GM18499 (cell line): ENCODE data around the gene GMIP.
A peak's percentile ranks its signal among the peaks of the same experiment; 100 is the strongest.

Experiments used
- ATAC-seq: cut with Tn5 transposase; IDR thresholded peaks from one replicate; pipeline ENCODE4 v1.9.1; 2021; ENCODE audit warnings: moderate number of reproducible peaks; ENCODE audit not compliant: insufficient read depth, unreplicated experiment

The GMIP gene

DNA sequence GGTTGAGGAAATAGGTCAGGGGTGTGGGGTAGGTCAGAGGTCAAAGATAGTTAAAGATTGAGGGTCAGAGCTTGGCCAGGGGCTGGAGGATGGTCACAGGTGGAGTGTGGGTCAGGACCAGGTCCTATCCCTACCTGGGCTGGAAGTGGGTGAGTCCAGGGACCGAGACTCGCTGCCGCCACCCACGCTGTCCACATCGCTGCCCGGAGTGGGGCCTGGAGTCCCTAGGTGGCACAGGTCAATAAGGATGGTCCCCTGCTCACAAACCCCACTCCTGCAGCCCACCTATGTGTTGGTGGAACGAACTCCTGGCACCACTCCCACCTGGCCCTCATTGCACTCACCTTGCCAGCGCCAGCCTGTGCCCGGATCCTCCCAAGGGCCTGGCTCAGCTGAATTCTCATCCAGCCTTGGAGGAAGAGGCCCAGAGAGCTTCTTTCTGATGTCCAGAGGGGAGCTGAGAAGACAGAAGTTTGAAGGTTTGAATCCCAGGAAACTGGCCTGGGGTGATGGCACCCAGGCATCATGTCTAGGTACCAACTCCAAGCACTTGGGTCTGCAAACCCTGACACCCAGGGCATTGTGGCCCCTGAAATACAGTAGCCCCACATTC is 6.8 kb downstream of the GMIP start:
- ATAC-seq = no peak

GRCh38 chr19:19635313-19635702 is 8.1 kb downstream of the GMIP start:
- no peak for ATAC-seq

DNA sequence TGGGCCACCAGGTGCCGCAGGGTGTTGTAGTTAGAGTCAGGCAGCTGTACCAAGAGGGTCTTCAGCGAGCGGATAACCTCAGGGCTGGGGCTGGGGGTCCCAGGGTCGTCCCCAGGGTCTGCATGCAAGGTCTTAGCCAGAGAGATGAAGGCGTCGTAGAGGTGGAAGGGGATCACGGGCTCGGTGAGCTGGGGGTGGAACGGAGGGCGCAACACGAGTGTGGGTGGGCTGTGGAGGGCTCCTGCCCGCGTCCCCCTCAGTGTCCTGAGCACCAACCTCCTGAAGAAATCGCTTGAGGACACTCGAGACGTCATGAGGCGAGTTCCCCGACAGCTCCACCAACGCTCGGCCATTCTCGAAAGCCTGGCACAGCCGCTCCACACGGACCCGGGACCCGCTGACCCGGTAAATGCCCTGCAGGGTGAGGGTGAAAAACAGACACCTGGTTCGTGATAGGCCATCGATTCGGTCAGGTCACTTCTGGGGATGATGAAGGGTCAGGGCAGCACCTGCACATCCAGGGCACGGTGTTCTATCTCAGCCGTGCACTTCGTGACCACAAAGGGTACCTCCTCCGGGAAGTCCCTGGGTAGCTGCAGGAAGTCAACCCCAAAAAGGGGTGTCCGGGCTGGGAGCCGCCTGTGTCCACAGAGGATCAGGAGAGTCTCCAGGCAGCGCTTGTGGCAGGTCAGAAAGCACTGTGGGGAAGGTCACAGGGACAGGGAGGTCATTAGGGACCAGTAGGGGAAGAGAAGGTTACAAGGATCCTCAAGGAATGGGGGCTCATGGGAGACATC is 8.7 kb downstream of the GMIP start:
- ATAC-seq = no peak

DNA sequence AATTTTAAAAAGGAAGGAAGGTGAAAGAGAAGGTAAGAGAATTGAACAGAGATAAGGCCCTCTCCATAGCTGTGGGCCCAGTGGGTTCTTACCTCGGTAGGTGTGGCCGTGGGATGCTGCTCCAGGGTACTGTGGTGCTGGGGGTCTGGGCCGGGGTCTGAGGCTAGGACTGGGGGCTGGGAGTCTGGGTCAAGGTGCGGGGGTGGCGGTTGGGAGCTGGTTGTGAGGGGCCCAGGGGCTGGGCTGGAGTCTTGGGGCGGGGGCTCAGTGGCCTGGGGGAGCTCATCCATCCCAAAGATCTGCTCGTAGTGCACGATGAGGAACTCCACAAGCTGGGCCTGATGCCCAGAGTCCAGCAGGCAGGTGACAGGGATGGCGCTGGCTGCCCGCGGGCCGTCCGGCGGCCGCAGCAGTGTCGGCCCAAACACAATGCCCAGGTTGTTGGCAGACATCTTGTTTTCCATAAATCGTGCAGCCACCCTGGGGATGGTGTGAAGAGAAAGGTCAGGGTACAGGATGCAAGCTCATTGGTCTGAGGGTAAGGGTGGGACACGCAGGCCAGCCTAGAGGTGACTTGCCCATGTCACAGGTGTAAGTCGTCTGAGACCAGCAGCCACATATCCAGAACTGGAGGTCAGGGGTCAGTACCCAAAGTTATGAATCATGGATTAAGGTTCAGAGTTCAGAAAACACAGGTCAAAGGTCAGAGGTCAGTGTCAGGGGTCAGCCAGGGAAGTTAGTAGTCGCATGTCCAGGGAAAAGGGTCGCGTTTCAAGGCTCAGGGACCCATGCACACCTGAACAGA is 9.5 kb downstream of the GMIP start:
- no peak for ATAC-seq

DNA sequence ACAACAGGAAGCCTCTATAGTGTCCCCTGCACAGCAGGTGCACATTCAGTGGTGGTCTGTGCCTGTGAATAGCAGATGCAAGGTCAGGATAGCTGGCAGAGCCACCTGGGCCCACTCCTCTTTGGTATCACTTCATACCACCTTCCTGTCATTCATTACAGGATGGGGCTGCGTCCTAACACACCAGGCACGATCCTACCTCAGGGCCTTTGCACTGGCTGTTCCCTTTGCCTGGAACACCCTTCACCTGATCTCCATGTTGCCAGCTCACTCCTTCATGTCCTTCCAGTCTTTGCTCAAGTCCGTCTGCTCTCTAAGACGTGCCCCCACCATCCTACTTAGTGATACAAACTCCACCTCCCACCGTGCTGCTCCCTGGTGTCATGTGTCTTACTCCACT is 10.8 kb downstream of the GMIP start:
- ATAC-seq = no peak

DNA sequence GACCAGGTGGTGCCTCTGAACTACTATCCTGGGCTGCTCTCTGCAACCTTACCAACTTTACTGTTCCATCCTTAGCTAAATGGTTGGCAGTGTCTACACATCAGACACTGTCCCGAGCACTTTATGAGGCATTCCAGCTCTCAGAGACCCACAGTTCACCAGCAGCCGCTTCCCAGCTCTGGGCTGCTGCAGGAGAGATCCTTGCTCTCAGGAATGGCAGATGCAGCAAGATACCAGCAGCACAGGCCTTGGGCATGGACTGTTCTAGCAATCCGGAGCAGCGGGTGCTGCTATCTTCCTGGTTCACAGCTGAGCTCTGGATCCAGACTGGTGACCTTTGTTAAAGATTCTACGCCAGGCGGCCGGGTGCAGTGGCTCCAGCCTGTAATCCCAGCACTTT is 12.1 kb downstream of the GMIP start:
- ATAC-seq = no peak

DNA sequence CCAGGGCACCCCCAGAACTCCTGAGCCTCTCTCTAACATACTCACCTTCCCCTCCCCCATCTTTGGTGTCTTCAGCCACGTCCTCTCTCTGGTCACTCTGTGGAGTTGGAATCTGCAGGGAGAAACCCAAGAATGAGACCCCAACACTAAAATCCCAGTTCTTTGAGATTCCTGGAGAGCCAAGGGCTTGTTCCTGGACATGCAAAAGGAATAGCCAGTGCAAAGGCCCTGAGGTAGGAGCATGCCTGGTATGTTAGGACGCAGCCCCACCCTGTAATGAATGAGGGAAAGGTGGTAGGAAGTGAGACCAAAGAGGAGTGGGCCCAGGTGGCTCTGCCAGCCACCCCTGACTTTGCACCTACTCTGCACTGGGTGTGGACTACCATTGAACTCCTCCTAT is 13.0 kb downstream of the GMIP start:
- ATAC-seq = no peak

DNA sequence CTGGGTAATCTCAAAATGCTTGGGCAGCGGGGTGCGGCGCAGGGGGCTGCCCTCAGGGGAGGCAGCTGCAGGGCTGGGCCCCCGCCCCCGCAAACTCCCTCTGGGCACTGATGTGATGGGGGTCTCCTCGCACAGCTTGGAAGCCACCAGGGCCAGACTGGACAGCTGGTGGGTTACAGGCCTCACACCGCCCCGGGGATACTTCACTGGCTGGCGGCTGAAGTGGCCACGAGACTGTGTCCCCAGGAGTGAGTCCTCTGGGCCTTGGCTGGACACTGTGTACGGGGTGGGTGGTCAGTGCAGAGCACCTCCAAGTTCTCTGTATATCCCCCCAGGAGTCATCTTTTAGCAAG is 13.4 kb downstream of the GMIP start:
- ATAC-seq = no peak

GRCh38 chr19:19628501-19629134 is 14.8 kb downstream of the GMIP start:
- no peak for ATAC-seq

GRCh38 chr19:19627621-19628500 is 15.6 kb downstream of the GMIP start, which contains the start of gene LPAR2:
TSS of gene LPAR2 (minus strand) at chr19:19628220. CDS start at chr19:19627275, 945 bp downstream.
- ATAC-seq = no peak

DNA sequence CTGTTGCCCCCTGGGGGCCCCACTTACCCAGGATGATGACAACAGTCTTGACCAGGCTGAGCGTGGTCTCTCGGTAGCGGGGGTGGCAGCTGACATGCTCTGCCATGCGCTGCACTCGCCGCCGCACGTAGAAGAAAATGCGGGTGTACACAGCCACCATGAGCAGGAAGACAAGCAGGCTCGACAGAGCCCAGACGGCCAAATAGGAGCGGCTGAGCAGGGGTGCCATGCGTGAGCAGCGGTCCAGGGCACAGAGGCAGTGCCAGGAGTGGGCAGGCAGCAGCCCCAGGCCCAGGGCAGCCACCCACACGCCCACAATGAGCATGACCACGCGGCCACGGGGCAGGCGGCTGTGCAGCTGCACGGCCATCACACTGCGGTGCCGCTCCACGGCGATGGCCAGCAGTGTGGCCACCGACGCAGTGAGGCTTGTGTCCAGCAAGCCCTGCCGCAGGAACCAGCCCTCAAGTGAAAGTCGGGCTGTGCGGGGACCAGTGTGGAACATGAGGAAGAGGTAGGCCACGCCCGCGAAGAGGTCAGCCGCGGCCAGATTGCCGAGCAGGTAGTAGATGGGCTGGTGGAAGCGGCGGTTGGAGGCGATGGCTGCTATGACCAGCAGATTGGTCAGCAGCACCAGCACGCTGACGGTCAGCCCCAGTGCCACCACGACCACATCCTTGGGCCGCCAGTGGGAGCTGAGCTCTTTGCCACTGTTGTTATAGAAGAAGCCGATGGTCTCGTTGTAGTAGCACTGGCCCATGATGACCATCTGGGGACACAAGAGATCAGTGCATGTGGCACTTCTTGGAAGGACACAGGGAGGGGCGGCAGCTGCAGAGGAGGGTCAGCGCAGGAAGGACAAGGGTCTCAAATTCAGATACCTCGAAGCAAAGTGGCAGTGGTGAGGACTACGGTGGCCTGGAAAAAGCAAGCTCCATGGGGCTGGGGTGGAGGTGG is 16.7 kb downstream of the GMIP start:
- ATAC-seq = no peak

- no peak for ATAC-seq
Observed at GRCh38 chr19:19624032-19624570, 19.4 kb downstream of the GMIP start.

GRCh38 chr19:19623383-19623782 is 20.1 kb downstream of the GMIP start:
- ATAC-seq = no peak

DNA sequence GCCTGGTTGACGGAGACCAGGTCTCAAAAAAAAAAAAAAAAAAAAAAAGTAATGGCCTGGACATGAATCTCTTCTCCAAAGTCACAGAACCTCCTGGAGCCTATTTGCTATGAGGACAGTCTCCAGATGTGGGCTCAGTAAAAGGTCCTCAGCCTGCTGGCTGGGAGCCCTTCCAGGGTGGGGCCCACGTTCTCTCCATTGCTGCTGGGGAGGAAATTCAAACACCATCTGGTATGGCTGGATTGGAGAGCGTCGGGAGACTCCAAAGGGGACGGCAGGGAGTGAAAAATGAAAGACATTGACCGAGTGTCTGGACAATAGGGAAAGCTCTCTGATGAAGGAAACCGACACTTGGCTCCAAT is 23.6 kb downstream of the GMIP start:
- no peak for ATAC-seq

- no peak for ATAC-seq
Observed at GRCh38 chr19:19619181-19619848, 24.1 kb downstream of the GMIP start.

- ATAC-seq = peak; percentile 93
Observed at GRCh38 chr19:19618219-19619051, 25.0 kb downstream of the GMIP start, which contains the start of gene PBX4. TSS of gene PBX4 (minus strand) at chr19:19618687. CDS start at chr19:19618629, 58 bp downstream.

- ATAC-seq = no peak
Observed at GRCh38 chr19:19615086-19615485, 28.4 kb downstream of the GMIP start.
